Kidney (tissue), 14 donors: ENCODE data around the gene HCRTR1. TPM values are rescaled to one million over a fixed set of nuclear protein-coding genes. Genes with fewer than 3 reads are reported as not detected.

Experiments
- DNase-seq, 5 donors: peaks; one replicate each; pipeline ENCODE4 v3.0.0-alpha.2; 2013 to 2020
- FAIRE-seq: peaks from 2 replicates; lab custom pipeline; 2012; peaks lifted over from hg19 to GRCh38; lab: Jason Lieb, UNC
- H3K27ac ChIP-seq, 2 donors: one replicate each; pipeline ENCODE4 v1.7.0; 2013; ENCODE audit warnings: low read depth in 2 of 2, low read length in 2 of 2, inconsistent platforms in 1 of 2
- H3K27me3 ChIP-seq: one replicate; pipeline ENCODE4 v1.7.1; 2013; ENCODE audit warnings: low read length, inconsistent platforms; ENCODE audit not compliant: control insufficient read depth, insufficient read depth
- H3K36me3 ChIP-seq, 3 donors: one replicate each; pipeline versions ENCODE4 v1.7.0 to v1.7.1; 2013; ENCODE audit warnings: low read length in 3 of 3, control low read depth in 1 of 3, inconsistent platforms in 1 of 3; ENCODE audit not compliant: insufficient read depth in 3 of 3, control insufficient read depth in 2 of 3
- H3K4me1 ChIP-seq, 3 donors: one replicate each; pipeline versions ENCODE4 v1.7.0 to v1.7.1; 2013; ENCODE audit warnings: low read length in 3 of 3, inconsistent platforms in 1 of 3, low read depth in 1 of 3; ENCODE audit not compliant: control insufficient read depth in 2 of 3, insufficient read depth in 2 of 3
- H3K4me3 ChIP-seq, 3 donors: one replicate each; pipeline versions ENCODE4 v1.7.0 to v1.8.1; 2013; ENCODE audit warnings: low read length in 3 of 3, control low read depth in 1 of 3, inconsistent platforms in 1 of 3
- H3K9ac ChIP-seq, 3 donors: one replicate each; pipeline versions ENCODE4 v1.7.0 to v1.7.1; 2013; ENCODE audit warnings: low read length in 3 of 3, control low read depth in 1 of 3, inconsistent platforms in 1 of 3
- H3K9me3 ChIP-seq, 3 donors: one replicate each; pipeline versions ENCODE4 v1.7.0 to v1.7.1; 2013; ENCODE audit warnings: low read length in 3 of 3, control low read depth in 1 of 3, inconsistent platforms in 1 of 3; ENCODE audit not compliant: control insufficient read depth in 2 of 3, insufficient read depth in 1 of 3
- CTCF ChIP-seq: IDR thresholded peaks from 3 replicates; pipeline ENCODE4 v1.5.1; 2012; ENCODE audit warnings: mild to moderate bottlenecking, moderate library complexity, borderline replicate concordance; ENCODE audit not compliant: insufficient read depth; ENCODE audit errors: extremely low read depth
- intact Hi-C: fragments of 100-400 bp; cut with DNase I; formaldehyde crosslinking; loops from one replicate; pipeline ENCODE4 v1.11.1; 2022
- polyA plus RNA-seq: library from polyadenylated mRNA; stranded (reverse); fragments of 350-450 nt; fragmentation: Illumina TruSeq; extraction: RNeasy Lipid Tissue Mini Kit (QIAGEN cat#74804); gene quantifications from one replicate; pipeline ENCODE4 v1.2.3, GENCODE V29; 2014; ENCODE audit warnings: low read depth, low replicate concordance; ENCODE audit not compliant: insufficient read depth
- total RNA-seq: library from RNA; stranded (reverse); fragmentation: NEBNext Ultra II Directional; extraction: Animal tissue kit (Norgen Biotek cat#: 25700); gene quantifications from one replicate; pipeline ENCODE4 v1.2.1, GENCODE V29; 2021
- donor health status: control.
- donor health status: control.
- donor health status: control.
- donor health status: control.
- donor health status: control.
- donor health status: DM: yes; HTN: yes; CAD: no.
- donor health status: Normal renal cell carcinoma (clear cell type).

The HCRTR1 gene
- total and polyA plus RNA-seq, 2 donors from 2014 or later, result 0.35 TPM; not detected in 1

DNA sequence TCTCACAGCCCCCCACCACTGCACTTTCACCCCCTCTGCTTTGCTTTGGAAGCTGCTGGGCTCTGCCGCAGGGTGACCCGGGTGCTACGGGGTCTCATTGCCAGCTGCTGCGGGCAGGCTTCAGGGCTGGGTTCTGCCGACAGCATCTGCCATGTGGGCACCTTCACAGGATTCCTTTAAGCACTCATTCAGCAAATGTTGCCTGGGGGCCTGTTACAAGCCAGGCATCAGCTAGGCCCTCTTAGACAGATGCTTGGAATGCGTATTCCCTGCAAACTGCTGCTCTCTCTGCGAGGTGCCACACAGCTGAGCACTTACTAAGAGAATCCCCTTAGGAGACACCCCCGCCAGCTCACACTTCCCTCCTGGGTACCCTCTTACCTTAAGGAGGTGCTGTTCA, 57.1 kb downstream of the HCRTR1 start:
- peaks cover 0 to 9% (median 4%) of the 10 kb centered on the region in 3 donors for H3K4me1 ChIP-seq
- intact Hi-C loops, result no loop called here
- no peak for DNase-seq

DNA sequence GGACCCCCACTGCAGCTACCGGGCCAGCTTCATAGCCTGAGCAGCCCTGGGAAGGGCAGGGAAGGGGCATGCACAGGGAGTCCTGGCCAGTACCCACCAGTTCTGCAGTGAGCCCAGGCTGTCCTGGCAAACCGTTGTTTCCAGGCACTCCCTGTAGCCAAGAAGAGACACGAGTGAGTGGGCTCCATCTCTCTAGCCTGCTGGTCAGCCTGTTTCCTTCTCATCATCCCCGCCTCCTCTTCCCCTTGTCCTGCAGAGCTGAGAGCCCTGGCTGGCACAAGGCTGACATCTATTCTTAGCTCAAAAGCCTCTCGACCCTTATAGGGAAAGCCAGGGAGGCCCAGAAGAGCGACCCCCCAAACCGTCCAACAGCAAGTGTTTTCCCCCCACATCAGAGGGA, 57.7 kb downstream of the HCRTR1 start:
- no peaks in the 10 kb centered on the region for H3K9me3 ChIP-seq
- intact Hi-C loops, result no loop called here
- DNase-seq, result no peak
- no peak overlapping the region for H3K4me3 ChIP-seq
- no peak overlapping the region for H3K27ac ChIP-seq
- H3K27me3 ChIP-seq, result no peaks in the 10 kb centered on the region
- FAIRE-seq, result no peak
- no peak for TF ChIP-seq CTCF
- H3K9ac ChIP-seq, result no peak overlapping the region
- no peaks in the 10 kb centered on the region for H3K36me3 ChIP-seq
- peaks cover 0 to 4% (median 2%) of the 10 kb centered on the region in 3 donors for H3K4me1 ChIP-seq

More for the DNA sequence above, 57.1 kb downstream of the HCRTR1 start:
- Histone ChIP-seq H3K9ac (no peak overlapping the region), H3K9me3 (no peaks in the 10 kb centered on the region), H3K36me3 (no peaks in the 10 kb centered on the region), H3K4me3 (no peak overlapping the region), H3K27ac (no peak overlapping the region), H3K27me3 (no peaks in the 10 kb centered on the region)
- FAIRE-seq, result no peak
- no peak for TF ChIP-seq CTCF

DNA sequence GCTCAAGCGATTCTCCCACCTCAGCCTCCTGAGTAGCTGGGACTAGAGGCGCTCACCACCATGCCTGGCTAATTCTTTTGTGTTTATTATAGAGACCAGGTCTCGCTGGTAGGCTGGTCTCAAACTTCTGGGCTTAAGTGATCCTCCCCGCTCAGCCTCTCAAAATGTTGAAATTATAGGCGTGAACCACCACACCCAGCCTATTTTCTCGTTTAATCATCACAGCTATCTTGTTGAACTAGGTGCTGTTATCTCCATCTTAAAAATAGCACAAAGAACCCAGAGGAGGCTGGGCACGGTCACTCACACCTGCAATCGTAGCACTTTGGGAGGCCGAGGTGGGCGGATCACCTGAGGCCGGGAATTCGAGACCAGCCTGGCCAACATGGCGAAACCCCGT, 58.3 kb downstream of the HCRTR1 start:
- Histone ChIP-seq H3K27ac (no peak overlapping the region), H3K4me3 (no peak overlapping the region), H3K36me3 (no peaks in the 10 kb centered on the region), H3K27me3 (no peaks in the 10 kb centered on the region), H3K9me3 (no peaks in the 10 kb centered on the region), H3K9ac (no peak overlapping the region), H3K4me1 (no peaks in the 10 kb centered on the region)
- intact Hi-C loops, result no loop called here
- no peak for TF ChIP-seq CTCF
- DNase-seq (no peak), FAIRE-seq (no peak)

Other genes with a start within 250 kb of the HCRTR1 start
- gene FABP3, start 244.6 kb upstream of the HCRTR1 start, total RNA-seq, result 25.0 TPM
- gene FABP3, start 244.6 kb upstream of the HCRTR1 start, polyA plus RNA-seq, result 542 TPM
- gene SERINC2, start 204.5 kb upstream of the HCRTR1 start, total RNA-seq, result 126 TPM
- gene SERINC2, start 204.5 kb upstream of the HCRTR1 start, polyA plus RNA-seq, result 99.2 TPM
- gene TINAGL1, start 41.2 kb upstream of the HCRTR1 start, total RNA-seq, result 246 TPM
- gene TINAGL1, start 41.2 kb upstream of the HCRTR1 start, polyA plus RNA-seq, result 171 TPM
- gene PEF1, start 27.2 kb downstream of the HCRTR1 start, total RNA-seq, result 69.0 TPM
- gene PEF1, start 27.2 kb downstream of the HCRTR1 start, polyA plus RNA-seq, result 120 TPM
- gene COL16A1, start 86.3 kb downstream of the HCRTR1 start, total RNA-seq, result 29.0 TPM
- 9.2 TPM for gene COL16A1, start 86.3 kb downstream of the HCRTR1 start, polyA plus RNA-seq
- 3.2 TPM for gene ADGRB2, start 146.7 kb downstream of the HCRTR1 start, total RNA-seq
- gene ADGRB2, start 146.7 kb downstream of the HCRTR1 start, polyA plus RNA-seq, result 5.3 TPM
- gene SPOCD1, start 198.3 kb downstream of the HCRTR1 start, total RNA-seq, result 0.98 TPM
- gene SPOCD1, start 198.3 kb downstream of the HCRTR1 start, polyA plus RNA-seq, result 0.22 TPM